ENCODE measurements around the gene SLC25A19. TPM values are rescaled to one million over a fixed set of nuclear protein-coding genes. Genes with fewer than 3 reads are reported as not detected.

SLC25A19 gene
- total and polyA plus RNA-seq, 2 experiments from 2014 or later: 17.9 to 22.4 TPM

DNA sequence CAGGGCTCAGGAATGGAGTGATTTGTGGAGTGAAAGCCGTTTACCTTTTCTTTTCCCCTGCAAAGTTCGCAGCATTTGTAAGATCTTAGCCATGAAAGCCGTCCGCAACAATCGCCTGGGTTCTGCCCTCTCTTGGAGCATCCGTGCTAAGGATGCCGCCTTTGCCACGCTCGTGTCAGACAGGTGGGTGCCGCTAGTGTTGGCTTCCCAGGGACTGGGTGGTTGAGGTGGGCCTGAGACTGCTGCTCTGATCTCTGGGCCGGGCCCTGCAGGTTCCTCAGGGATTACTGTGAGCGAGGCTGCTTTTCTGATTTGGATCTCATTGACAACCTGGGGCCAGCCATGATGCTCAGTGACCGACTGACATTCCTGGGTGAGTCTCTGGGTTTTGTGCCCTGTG, 56.4 kb downstream of the SLC25A19 start:
- H2AFZ ChIP-seq: no peak overlapping the region
- H3K79me2 ChIP-seq (replicated peaks; ENCODE audit: insufficient read depth): no peaks in the 10 kb centered on the region
- peaks cover 26% of the 10 kb centered on the region for H3F3A ChIP-seq (replicated peaks; ENCODE audit: low read depth)
- peaks cover 40% of the 10 kb centered on the region for H3K36me3 ChIP-seq (ENCODE audit: insufficient read depth)
- H4K20me1 ChIP-seq (replicated peaks; ENCODE audit: insufficient read depth): peaks cover 3% of the 10 kb centered on the region; the same call in 1 of the 2 replicates
- no peak overlapping the region for H3K27ac ChIP-seq (ENCODE audit: low read depth)
- DNase-seq (ENCODE audit: low spot score) (no peak), ATAC-seq (no peak)
- Mint-ChIP-seq H3K4me1 (no peaks in the 10 kb centered on the region), H3K27ac (no peak overlapping the region), H3K4me3 (no peak overlapping the region), H3K36me3 (ENCODE audit: low read depth) (peaks cover 88% of the 10 kb centered on the region), H3K9me3 (no peaks in the 10 kb centered on the region), H3K27me3 (ENCODE audit: insufficient read depth, low read depth, poor library complexity) (peaks cover 16% of the 10 kb centered on the region)
- no peak overlapping the region for H3K4me3 ChIP-seq
- no peaks in the 10 kb centered on the region for H3K4me1 ChIP-seq (ENCODE audit: insufficient read depth)
- no peaks in the 10 kb centered on the region for H3K9me2 ChIP-seq (ENCODE audit: insufficient read depth)
- no peak overlapping the region for H3K4me2 ChIP-seq
- no peaks in the 10 kb centered on the region for H3K27me3 ChIP-seq (ENCODE audit: insufficient read depth)
- TF ChIP-seq ZNF331 (CRISPR knock-in tag; IDR thresholded peaks at IDR 0.05; ENCODE audit: low read depth) (no peak), STAT1 (IDR thresholded peaks at IDR 0.05; ENCODE audit: unreplicated experiment) (no peak), ZNF114 (CRISPR knock-in tag; IDR thresholded peaks at IDR 0.05) (no peak), JUNB (IDR thresholded peaks at IDR 0.05; ENCODE audit: unreplicated experiment) (no peak), NANOG (IDR thresholded peaks at IDR 0.05; ENCODE audit: borderline replicate concordance) (no peak), EZH2 (IDR thresholded peaks at IDR 0.05; ENCODE audit: low read depth, unreplicated experiment) (no peak), CREB1 (CRISPR knock-in tag; IDR thresholded peaks at IDR 0.05; ENCODE audit: low read depth) (no peak)
- TF ChIP-seq, protein P1, sequence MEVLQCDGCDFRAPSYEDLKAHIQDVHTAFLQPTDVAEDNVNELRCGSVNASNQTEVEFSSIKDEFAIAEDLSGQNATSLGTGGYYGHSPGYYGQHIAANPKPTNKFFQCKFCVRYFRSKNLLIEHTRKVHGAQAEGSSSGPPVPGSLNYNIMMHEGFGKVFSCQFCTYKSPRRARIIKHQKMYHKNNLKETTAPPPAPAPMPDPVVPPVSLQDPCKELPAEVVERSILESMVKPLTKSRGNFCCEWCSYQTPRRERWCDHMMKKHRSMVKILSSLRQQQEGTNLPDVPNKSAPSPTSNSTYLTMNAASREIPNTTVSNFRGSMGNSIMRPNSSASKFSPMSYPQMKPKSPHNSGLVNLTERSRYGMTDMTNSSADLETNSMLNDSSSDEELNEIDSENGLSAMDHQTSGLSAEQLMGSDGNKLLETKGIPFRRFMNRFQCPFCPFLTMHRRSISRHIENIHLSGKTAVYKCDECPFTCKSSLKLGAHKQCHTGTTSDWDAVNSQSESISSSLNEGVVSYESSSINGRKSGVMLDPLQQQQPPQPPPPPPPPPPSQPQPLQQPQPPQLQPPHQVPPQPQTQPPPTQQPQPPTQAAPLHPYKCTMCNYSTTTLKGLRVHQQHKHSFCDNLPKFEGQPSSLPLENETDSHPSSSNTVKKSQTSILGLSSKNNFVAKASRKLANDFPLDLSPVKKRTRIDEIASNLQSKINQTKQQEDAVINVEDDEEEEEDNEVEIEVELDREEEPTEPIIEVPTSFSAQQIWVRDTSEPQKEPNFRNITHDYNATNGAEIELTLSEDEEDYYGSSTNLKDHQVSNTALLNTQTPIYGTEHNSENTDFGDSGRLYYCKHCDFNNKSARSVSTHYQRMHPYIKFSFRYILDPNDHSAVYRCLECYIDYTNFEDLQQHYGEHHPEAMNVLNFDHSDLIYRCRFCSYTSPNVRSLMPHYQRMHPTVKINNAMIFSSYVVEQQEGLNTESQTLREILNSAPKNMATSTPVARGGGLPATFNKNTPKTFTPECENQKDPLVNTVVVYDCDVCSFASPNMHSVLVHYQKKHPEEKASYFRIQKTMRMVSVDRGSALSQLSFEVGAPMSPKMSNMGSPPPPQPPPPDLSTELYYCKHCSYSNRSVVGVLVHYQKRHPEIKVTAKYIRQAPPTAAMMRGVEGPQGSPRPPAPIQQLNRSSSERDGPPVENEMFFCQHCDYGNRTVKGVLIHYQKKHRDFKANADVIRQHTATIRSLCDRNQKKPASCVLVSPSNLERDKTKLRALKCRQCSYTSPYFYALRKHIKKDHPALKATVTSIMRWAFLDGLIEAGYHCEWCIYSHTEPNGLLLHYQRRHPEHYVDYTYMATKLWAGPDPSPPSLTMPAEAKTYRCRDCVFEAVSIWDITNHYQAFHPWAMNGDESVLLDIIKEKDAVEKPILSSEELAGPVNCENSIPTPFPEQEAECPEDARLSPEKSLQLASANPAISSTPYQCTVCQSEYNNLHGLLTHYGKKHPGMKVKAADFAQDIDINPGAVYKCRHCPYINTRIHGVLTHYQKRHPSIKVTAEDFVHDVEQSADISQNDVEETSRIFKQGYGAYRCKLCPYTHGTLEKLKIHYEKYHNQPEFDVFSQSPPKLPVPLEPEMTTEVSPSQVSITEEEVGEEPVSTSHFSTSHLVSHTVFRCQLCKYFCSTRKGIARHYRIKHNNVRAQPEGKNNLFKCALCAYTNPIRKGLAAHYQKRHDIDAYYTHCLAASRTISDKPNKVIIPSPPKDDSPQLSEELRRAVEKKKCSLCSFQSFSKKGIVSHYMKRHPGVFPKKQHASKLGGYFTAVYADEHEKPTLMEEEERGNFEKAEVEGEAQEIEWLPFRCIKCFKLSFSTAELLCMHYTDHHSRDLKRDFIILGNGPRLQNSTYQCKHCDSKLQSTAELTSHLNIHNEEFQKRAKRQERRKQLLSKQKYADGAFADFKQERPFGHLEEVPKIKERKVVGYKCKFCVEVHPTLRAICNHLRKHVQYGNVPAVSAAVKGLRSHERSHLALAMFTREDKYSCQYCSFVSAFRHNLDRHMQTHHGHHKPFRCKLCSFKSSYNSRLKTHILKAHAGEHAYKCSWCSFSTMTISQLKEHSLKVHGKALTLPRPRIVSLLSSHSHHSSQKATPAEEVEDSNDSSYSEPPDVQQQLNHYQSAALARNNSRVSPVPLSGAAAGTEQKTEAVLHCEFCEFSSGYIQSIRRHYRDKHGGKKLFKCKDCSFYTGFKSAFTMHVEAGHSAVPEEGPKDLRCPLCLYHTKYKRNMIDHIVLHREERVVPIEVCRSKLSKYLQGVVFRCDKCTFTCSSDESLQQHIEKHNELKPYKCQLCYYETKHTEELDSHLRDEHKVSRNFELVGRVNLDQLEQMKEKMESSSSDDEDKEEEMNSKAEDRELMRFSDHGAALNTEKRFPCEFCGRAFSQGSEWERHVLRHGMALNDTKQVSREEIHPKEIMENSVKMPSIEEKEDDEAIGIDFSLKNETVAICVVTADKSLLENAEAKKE (CRISPR knock-in tag; IDR thresholded peaks at IDR 0.05): no peak
- TF ChIP-seq, protein P2, sequence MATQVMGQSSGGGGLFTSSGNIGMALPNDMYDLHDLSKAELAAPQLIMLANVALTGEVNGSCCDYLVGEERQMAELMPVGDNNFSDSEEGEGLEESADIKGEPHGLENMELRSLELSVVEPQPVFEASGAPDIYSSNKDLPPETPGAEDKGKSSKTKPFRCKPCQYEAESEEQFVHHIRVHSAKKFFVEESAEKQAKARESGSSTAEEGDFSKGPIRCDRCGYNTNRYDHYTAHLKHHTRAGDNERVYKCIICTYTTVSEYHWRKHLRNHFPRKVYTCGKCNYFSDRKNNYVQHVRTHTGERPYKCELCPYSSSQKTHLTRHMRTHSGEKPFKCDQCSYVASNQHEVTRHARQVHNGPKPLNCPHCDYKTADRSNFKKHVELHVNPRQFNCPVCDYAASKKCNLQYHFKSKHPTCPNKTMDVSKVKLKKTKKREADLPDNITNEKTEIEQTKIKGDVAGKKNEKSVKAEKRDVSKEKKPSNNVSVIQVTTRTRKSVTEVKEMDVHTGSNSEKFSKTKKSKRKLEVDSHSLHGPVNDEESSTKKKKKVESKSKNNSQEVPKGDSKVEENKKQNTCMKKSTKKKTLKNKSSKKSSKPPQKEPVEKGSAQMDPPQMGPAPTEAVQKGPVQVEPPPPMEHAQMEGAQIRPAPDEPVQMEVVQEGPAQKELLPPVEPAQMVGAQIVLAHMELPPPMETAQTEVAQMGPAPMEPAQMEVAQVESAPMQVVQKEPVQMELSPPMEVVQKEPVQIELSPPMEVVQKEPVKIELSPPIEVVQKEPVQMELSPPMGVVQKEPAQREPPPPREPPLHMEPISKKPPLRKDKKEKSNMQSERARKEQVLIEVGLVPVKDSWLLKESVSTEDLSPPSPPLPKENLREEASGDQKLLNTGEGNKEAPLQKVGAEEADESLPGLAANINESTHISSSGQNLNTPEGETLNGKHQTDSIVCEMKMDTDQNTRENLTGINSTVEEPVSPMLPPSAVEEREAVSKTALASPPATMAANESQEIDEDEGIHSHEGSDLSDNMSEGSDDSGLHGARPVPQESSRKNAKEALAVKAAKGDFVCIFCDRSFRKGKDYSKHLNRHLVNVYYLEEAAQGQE (IDR thresholded peaks at IDR 0.05; ENCODE audit: unreplicated experiment): no peak
- TF ChIP-seq, protein P3, sequence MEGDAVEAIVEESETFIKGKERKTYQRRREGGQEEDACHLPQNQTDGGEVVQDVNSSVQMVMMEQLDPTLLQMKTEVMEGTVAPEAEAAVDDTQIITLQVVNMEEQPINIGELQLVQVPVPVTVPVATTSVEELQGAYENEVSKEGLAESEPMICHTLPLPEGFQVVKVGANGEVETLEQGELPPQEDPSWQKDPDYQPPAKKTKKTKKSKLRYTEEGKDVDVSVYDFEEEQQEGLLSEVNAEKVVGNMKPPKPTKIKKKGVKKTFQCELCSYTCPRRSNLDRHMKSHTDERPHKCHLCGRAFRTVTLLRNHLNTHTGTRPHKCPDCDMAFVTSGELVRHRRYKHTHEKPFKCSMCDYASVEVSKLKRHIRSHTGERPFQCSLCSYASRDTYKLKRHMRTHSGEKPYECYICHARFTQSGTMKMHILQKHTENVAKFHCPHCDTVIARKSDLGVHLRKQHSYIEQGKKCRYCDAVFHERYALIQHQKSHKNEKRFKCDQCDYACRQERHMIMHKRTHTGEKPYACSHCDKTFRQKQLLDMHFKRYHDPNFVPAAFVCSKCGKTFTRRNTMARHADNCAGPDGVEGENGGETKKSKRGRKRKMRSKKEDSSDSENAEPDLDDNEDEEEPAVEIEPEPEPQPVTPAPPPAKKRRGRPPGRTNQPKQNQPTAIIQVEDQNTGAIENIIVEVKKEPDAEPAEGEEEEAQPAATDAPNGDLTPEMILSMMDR (conservative IDR thresholded peaks at IDR 0.05; ENCODE audit: low read depth in 2 of 2): no peak
- TF ChIP-seq, protein P4, sequence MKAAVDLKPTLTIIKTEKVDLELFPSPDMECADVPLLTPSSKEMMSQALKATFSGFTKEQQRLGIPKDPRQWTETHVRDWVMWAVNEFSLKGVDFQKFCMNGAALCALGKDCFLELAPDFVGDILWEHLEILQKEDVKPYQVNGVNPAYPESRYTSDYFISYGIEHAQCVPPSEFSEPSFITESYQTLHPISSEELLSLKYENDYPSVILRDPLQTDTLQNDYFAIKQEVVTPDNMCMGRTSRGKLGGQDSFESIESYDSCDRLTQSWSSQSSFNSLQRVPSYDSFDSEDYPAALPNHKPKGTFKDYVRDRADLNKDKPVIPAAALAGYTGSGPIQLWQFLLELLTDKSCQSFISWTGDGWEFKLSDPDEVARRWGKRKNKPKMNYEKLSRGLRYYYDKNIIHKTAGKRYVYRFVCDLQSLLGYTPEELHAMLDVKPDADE (IDR thresholded peaks at IDR 0.05): no peak

Data from GM23338 (cell line).